Uterus (tissue), 4 donors: ENCODE data around the gene REL. TPM values are rescaled to one million over a fixed set of nuclear protein-coding genes. Genes with fewer than 3 reads are reported as not detected.

Experiments
- DNase-seq, 2 donors: peaks; one replicate each; pipeline ENCODE4 v3.0.0-alpha.2; 2019 to 2020
- H3K27ac ChIP-seq, 2 donors: fragments of 200-600 bp; sonication (generic); 1 replicate in 1 of 2; 2 replicates in 1 of 2; pipeline ENCODE4 v1.5.1; 2016 to 2018
- H3K27me3 ChIP-seq, 2 donors: fragments of 200-600 bp; sonication (generic); one replicate each; pipeline ENCODE4 v1.5.1; 2018 to 2019; ENCODE audit warnings: control low read depth in 1 of 2
- H3K36me3 ChIP-seq, 2 donors: fragments of 200-600 bp; sonication (generic); one replicate each; pipeline ENCODE4 v1.5.1; 2019; ENCODE audit warnings: control low read depth in 1 of 2
- H3K4me1 ChIP-seq, 2 donors: fragments of 200-600 bp; sonication (generic); one replicate each; pipeline ENCODE4 v1.5.1; 2018 to 2019; ENCODE audit warnings: control low read depth in 1 of 2
- H3K4me3 ChIP-seq, 2 donors: fragments of 200-600 bp; sonication (generic); 1 replicate in 1 of 2; 2 replicates in 1 of 2; pipeline ENCODE4 v1.5.1; 2018 to 2019; ENCODE audit warnings: mild to moderate bottlenecking in 1 of 2
- H3K9me3 ChIP-seq, 2 donors: fragments of 200-600 bp; sonication (generic); one replicate each; pipeline ENCODE4 v1.5.1; 2019; ENCODE audit warnings: control low read depth in 1 of 2
- CTCF ChIP-seq, 4 experiments: fragments of 200-600 bp in 2 of 4; fragments of 450-650 bp in 2 of 4; sonication (generic) in 2 of 4; IDR thresholded peaks; one replicate each; pipeline ENCODE4 v1.5.1; 2016 to 2019; ENCODE audit warnings: antibody characterized with exemption in 4 of 4, mild to moderate bottlenecking in 2 of 4, moderate library complexity in 1 of 4
- POLR2A ChIP-seq, 2 donors: fragments of 450-650 bp; IDR thresholded peaks; one replicate each; pipeline ENCODE4 v1.6.1; 2016; ENCODE audit warnings: antibody characterized with exemption in 2 of 2, mild to moderate bottlenecking in 1 of 2, moderate library complexity in 1 of 2
- intact Hi-C: fragments of 100-400 bp; cut with DNase I; formaldehyde crosslinking; loops from one replicate; pipeline ENCODE4 v1.15.1; 2023; ENCODE audit warnings: low total_unique reads
- total RNA-seq, 4 donors: library from RNA; depleted of rRNA in 3 of 4; stranded (reverse); fragments of >200 nt in 3 of 4; gene quantifications; one replicate each; pipeline versions ENCODE4 v1.1.0 to v1.2.4, GENCODE V29; 2014 to 2023
- donor health status: DM: yes; HTN: yes; CAD: no.

Gene REL
- total RNA-seq, 4 donors from 2014 or later = 1.8 to 21.0 (median 12.2) TPM

DNA sequence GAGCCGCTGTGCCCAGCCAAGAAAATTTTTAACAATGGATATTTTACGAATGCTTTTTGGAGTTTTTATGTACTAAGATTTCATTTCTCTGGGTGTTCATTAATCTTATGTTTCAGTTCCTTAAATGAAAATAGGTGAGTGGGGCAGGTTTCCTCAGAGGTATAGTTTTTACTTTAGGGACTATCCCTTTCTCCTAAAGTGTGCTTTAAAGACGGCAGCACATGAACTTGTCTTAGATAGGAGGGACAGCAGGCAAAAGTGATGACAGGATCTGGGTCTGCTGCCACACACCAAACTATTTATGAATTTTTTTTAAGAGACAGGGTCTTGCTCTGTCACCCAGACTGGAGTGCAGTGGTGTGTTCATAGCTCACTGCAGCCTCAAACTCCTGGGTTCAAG lies 8.0 kb upstream of the REL start:
- Histone ChIP-seq H3K27me3 (no peaks in the 10 kb centered on the region), H3K4me1 (no peaks in the 10 kb centered on the region), H3K36me3 (no peaks in the 10 kb centered on the region), H3K4me3 (no peak overlapping the region), H3K9me3 (no peaks in the 10 kb centered on the region), H3K27ac (no peak overlapping the region)
- no peak for DNase-seq
- TF ChIP-seq POLR2A (IDR thresholded peaks at IDR 0.05) (no peak), CTCF (IDR thresholded peaks at IDR 0.05) (no peak)
- intact Hi-C loops = no loop called here

GRCh38 chr2:60875520-60875919 lies 5.9 kb upstream of the REL start:
- intact Hi-C loops = no loop called here
- TF ChIP-seq POLR2A (IDR thresholded peaks at IDR 0.05) = no peak
- TF ChIP-seq CTCF (IDR thresholded peaks at IDR 0.05) = no peak
- DNase-seq = no peak
- no peaks in the 10 kb centered on the region for H3K36me3 ChIP-seq
- H3K9me3 ChIP-seq = no peaks in the 10 kb centered on the region
- H3K4me1 ChIP-seq = no peaks in the 10 kb centered on the region
- no peak overlapping the region for H3K4me3 ChIP-seq
- H3K27ac ChIP-seq = no peak overlapping the region
- no peaks in the 10 kb centered on the region for H3K27me3 ChIP-seq

GRCh38 chr2:60880643-60881046 lies 729 bp upstream of the REL start:
- Histone ChIP-seq H3K9me3 (no peaks in the 10 kb centered on the region), H3K36me3 (no peaks in the 10 kb centered on the region), H3K27me3 (no peaks in the 10 kb centered on the region), H3K4me1 (peaks cover 0 to 8% of the 10 kb centered on the region in 2 donors), H3K4me3 (peak overlapping the region; percentile 80 to 97), H3K27ac (peak overlapping the region; percentile 95 to 99)
- intact Hi-C loops = loop anchor here (10.0 kb wide), 1 partner anchor 294 kb away; no protein-coding TSS in a partner anchor
- DNase-seq = no peak
- TF ChIP-seq POLR2A (IDR thresholded peaks at IDR 0.05) (no peak), CTCF (IDR thresholded peaks at IDR 0.05) (peak in 2 of 4 experiments; percentile 17 to 25)

- H3K9me3 ChIP-seq = no peaks in the 10 kb centered on the region
- DNase-seq = no peak
- peak overlapping the region; percentile 95 to 99 for H3K27ac ChIP-seq
- intact Hi-C loops = loop anchor here (10.0 kb wide), 1 partner anchor 292 kb away; no protein-coding TSS in a partner anchor
- no peaks in the 10 kb centered on the region for H3K36me3 ChIP-seq
- no peak for TF ChIP-seq POLR2A (IDR thresholded peaks at IDR 0.05)
- peak overlapping the region; percentile 80 to 97 for H3K4me3 ChIP-seq
- H3K27me3 ChIP-seq = no peaks in the 10 kb centered on the region
- peaks cover 0 to 11% of the 10 kb centered on the region in 2 donors for H3K4me1 ChIP-seq
Measured at GRCh38 chr2:60882971-60883753, 1.8 kb downstream of the REL start.

DNA sequence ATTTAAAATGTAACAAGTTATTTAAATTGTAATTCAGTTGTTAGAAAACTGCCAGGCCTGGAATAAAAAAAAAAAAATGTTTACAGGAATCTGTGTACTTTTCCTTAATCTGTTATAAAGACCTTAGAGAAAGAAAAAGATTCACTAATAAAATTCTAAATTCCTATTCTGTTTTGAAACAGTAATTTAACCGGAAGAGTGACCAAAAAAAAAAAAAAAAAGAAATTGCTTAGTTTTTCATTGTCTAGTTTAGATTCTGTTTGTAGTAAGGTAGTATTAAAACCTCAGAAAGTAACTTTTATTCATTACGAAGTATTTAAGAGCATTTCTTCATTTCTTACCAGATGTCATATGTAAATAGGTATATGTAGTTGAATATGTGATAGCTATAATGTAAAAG lies 2.5 kb downstream of the REL start:
- no peaks in the 10 kb centered on the region for H3K9me3 ChIP-seq
- no peaks in the 10 kb centered on the region for H3K36me3 ChIP-seq
- H3K4me1 ChIP-seq = peaks cover 0 to 11% of the 10 kb centered on the region in 2 donors
- intact Hi-C loops = loop anchor here (10.0 kb wide), 1 partner anchor 291 kb away; no protein-coding TSS in a partner anchor
- peak overlapping the region in 1 of 2 donors; percentile 99 for H3K27ac ChIP-seq
- TF ChIP-seq CTCF (IDR thresholded peaks at IDR 0.05) (no peak), POLR2A (IDR thresholded peaks at IDR 0.05) (no peak)
- H3K27me3 ChIP-seq = no peaks in the 10 kb centered on the region
- no peak for DNase-seq
- H3K4me3 ChIP-seq = peak overlapping the region in 1 of 2 donors; percentile 80
